ENCODE results near the gene GRIPAP1. TPM values are rescaled to one million over a fixed set of nuclear protein-coding genes. Genes with fewer than 3 reads are reported as not detected.

GRIPAP1 gene, protein sequence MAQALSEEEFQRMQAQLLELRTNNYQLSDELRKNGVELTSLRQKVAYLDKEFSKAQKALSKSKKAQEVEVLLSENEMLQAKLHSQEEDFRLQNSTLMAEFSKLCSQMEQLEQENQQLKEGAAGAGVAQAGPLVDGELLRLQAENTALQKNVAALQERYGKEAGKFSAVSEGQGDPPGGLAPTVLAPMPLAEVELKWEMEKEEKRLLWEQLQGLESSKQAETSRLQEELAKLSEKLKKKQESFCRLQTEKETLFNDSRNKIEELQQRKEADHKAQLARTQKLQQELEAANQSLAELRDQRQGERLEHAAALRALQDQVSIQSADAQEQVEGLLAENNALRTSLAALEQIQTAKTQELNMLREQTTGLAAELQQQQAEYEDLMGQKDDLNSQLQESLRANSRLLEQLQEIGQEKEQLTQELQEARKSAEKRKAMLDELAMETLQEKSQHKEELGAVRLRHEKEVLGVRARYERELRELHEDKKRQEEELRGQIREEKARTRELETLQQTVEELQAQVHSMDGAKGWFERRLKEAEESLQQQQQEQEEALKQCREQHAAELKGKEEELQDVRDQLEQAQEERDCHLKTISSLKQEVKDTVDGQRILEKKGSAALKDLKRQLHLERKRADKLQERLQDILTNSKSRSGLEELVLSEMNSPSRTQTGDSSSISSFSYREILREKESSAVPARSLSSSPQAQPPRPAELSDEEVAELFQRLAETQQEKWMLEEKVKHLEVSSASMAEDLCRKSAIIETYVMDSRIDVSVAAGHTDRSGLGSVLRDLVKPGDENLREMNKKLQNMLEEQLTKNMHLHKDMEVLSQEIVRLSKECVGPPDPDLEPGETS
- 34.4 TPM for polyA plus RNA-seq (2012; ENCODE audit: low read depth, missing spikeins)

DNA sequence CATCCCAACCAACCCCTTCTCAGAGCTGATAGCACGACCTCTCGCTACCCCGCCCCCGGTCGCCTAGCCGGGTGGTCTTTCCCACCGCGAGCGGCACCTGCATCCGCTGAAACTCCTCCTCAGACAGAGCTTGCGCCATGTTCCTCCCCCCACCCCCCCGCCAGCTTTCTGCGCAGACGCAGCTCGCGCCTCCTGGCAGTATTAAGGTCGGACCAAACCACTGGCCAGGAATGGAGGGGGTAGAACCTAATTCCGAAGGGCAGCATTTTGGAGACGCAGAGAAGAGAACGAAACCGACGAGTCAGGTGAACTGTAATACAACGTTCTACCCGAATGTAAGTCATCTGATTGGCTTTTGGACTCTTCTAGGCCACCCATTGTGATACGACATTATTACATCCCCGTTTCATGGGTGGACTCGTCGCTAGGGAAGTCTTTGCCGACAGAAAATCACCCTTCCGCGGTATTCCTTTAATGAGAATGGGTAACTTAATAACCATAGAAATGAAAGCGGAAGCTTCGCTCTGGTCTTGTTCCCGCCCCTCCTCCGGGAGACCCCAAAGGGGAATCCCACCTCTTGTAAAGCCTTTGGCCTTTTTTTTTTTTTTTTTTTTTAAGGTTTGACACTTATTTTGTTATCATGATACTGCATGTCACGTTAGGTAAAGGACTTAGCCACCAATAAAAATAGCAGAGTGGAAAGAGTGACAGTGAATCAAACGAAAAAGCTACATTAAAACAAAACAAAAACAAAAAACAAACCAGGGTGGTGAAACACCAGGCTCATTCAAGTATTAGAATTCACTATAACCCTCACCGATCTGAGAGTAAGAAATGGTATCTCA lies at the start of gene GRIPAP1:
TSS of gene GRIPAP1 (minus strand) at position 174 of the 845 bp plus-strand sequence. CDS start at position 139, 35 bp downstream.
- DNase-seq (ENCODE audit: insufficient read length, low spot score) (peak; percentile 42), FAIRE-seq (peak; percentile 96)

DNA sequence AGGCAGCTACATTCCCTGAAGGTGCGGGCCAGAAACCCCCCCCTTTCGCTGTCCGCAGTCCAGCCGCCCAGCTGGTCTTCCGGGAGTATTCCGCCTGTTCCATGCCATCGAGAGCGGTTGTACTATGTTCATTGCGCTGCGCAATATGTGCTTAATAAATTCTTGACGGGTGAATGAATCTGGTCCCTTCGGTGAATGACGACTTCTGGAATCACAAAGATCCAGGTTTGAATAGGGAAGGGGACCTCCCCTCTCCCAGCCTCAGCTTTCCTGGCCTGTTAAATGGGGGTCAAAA lies 41.9 kb upstream of the GRIPAP1 start:
- DNase-seq (ENCODE audit: insufficient read length, low spot score) (no peak), FAIRE-seq (no peak)
- TF ChIP-seq SPI1 (IDR thresholded peaks at IDR 0.05; ENCODE audit: low read depth, low read length) (no peak), TAF1 (IDR thresholded peaks at IDR 0.05; ENCODE audit: low read depth, low read length) (no peak), POLR2A (IDR thresholded peaks at IDR 0.05; ENCODE audit: low read depth, low read length) (no peak), POLR2AphosphoS5 (IDR thresholded peaks at IDR 0.05; ENCODE audit: low read depth, low read length) (no peak), POU2F2 (IDR thresholded peaks at IDR 0.05; ENCODE audit: low read depth, low read length) (no peak), PAX5 (IDR thresholded peaks at IDR 0.05; ENCODE audit: insufficient read depth, low read length, severe bottlenecking) (no peak)

More for the DNA sequence above, at the start of gene GRIPAP1:
- no peak for TF ChIP-seq SPI1 (IDR thresholded peaks at IDR 0.05; ENCODE audit: low read depth, low read length)
- peak; percentile 98 for TF ChIP-seq TAF1 (IDR thresholded peaks at IDR 0.05; ENCODE audit: low read depth, low read length)
- TF ChIP-seq POLR2AphosphoS5 (IDR thresholded peaks at IDR 0.05; ENCODE audit: low read depth, low read length) = peak; percentile 82
- no peak for TF ChIP-seq PAX5 (IDR thresholded peaks at IDR 0.05; ENCODE audit: insufficient read depth, low read length, severe bottlenecking)
- peak; percentile 83 for TF ChIP-seq POLR2A (IDR thresholded peaks at IDR 0.05; ENCODE audit: low read depth, low read length)
- peak; percentile 51; the same call in 1 of the 2 replicates for TF ChIP-seq POU2F2 (IDR thresholded peaks at IDR 0.05; ENCODE audit: low read depth, low read length)

DNA sequence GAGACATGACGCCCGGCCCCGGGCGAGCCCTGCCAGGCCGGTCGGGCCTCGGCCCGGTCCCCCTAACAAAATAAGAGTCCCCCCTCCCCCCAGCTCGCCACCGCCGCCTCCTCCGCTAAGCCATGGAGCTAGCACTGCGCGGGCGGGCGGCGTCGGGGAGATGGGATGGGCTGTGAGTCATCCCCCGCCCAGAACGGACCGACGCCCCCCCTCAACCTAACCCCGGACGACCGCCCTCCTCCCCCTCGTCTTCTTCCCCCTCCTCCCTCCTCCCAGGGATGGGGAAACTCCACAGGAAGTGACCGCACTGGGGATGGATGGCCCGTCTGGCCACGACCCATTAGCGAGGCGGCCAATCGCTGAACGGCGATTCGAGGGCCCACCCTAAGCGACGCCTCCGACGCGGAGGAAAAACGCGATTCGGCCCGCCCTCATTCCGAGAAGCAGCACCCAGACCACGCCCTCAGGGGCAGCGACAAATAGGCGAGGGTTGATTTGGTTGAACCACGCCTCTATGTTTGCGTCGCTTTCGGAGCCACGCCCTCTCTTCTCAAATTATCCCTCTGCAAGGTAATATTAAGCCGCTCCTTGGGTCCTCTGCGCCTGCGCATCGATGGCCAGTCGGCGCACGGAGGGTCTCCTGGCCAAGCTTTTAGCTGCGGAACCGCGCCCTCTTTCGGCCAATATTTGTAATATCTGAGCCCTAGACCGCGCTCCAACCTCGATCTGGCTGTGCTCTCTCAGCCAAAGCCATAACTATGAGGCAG lies 41.3 kb upstream of the GRIPAP1 start, which contains the start of gene TFE3:
TSS of gene TFE3 (minus strand) at position 138 of the 767 bp plus-strand sequence. CDS start at position 7, 131 bp downstream.
- no peak for TF ChIP-seq SPI1 (IDR thresholded peaks at IDR 0.05; ENCODE audit: low read depth, low read length)
- no peak for TF ChIP-seq POLR2AphosphoS5 (IDR thresholded peaks at IDR 0.05; ENCODE audit: low read depth, low read length)
- DNase-seq (ENCODE audit: insufficient read length, low spot score) (peak; percentile 71), FAIRE-seq (peak; percentile 100)

DNA sequence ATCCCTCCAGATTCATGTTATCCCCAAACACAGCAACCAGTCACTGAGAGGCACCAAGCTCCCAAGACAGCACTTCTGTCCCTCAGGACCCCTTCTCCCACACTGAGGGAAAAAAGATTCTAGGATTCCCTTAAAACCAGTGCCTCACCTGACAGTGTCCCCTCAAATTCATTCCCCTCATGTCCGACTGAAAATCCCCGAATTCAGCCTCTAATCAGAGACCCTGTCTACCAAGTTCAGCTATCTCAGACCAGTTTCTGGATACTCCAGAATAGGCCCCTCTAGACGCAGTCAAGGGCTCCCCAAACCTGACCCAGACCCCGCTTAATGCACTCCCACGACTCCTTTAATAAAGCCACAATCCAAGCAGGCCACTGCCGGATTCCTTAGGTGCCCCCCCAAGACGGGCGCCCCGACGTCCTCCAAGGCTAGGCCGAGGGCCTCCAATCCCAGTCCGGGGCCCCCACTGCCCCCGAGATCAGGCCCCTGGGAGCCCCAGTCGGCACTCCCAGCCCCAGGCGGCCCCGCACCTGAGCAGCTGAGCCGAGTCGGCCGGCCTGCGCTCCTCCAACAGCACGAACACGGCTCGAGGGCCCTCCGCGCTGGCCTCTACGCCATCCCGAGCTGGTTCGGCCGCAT lies 40.6 kb upstream of the GRIPAP1 start:
- no peak for TF ChIP-seq POLR2A (IDR thresholded peaks at IDR 0.05; ENCODE audit: low read depth, low read length)
- TF ChIP-seq POLR2AphosphoS5 (IDR thresholded peaks at IDR 0.05; ENCODE audit: low read depth, low read length) = no peak
- TF ChIP-seq POU2F2 (IDR thresholded peaks at IDR 0.05; ENCODE audit: low read depth, low read length) = no peak
- TF ChIP-seq TAF1 (IDR thresholded peaks at IDR 0.05; ENCODE audit: low read depth, low read length) = no peak
- no peak for TF ChIP-seq SPI1 (IDR thresholded peaks at IDR 0.05; ENCODE audit: low read depth, low read length)
- peak; percentile 33 for FAIRE-seq
- DNase-seq (ENCODE audit: insufficient read length, low spot score) = no peak

DNA sequence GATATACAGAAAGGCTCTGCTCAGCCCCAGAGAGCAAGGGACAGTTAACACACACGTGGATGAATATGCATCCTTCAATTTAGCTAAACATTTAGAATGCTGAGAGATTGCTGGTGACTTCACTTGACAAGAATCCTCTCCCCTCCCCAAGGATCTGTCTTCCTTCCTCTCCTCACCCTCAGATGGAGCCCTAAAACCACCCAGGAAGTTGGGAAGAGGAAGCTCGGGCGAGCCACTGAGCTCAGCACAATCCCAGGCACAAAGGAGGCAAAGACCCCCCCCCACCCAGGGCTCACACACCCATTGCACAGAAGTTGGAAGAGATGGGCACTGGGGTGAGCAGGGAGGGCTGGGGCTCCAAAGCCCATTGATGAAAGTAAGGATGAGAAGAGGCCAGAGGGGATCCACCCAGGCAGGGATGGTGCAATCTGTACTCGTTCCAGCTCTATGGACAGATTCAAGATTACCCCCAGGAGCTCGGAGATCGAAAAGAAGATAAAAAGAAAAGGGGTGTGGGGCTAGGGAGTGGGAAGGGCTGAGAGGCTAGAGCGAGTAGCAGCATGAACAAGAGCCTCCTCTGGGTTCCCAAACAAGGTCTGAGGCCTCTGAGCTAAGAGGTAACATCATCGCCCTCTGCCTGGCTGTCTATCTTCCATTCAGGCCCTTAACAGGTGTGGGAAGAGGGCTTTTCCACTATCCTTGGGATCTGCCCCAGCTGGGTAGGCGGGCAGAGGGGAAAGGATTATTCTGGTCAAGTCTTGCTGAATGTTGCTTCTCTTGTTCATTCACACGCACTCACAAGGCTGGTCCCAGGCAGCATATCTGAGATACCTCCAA lies 39.9 kb upstream of the GRIPAP1 start:
- TF ChIP-seq POLR2A (IDR thresholded peaks at IDR 0.05; ENCODE audit: low read depth, low read length) = no peak
- TF ChIP-seq POU2F2 (IDR thresholded peaks at IDR 0.05; ENCODE audit: low read depth, low read length) = no peak
- TF ChIP-seq SPI1 (IDR thresholded peaks at IDR 0.05; ENCODE audit: low read depth, low read length) = no peak
- TF ChIP-seq TAF1 (IDR thresholded peaks at IDR 0.05; ENCODE audit: low read depth, low read length) = no peak
- no peak for TF ChIP-seq POLR2AphosphoS5 (IDR thresholded peaks at IDR 0.05; ENCODE audit: low read depth, low read length)
- TF ChIP-seq PAX5 (IDR thresholded peaks at IDR 0.05; ENCODE audit: insufficient read depth, low read length, severe bottlenecking) = no peak
- peak; percentile 70 for FAIRE-seq
- DNase-seq (ENCODE audit: insufficient read length, low spot score) = no peak

DNA sequence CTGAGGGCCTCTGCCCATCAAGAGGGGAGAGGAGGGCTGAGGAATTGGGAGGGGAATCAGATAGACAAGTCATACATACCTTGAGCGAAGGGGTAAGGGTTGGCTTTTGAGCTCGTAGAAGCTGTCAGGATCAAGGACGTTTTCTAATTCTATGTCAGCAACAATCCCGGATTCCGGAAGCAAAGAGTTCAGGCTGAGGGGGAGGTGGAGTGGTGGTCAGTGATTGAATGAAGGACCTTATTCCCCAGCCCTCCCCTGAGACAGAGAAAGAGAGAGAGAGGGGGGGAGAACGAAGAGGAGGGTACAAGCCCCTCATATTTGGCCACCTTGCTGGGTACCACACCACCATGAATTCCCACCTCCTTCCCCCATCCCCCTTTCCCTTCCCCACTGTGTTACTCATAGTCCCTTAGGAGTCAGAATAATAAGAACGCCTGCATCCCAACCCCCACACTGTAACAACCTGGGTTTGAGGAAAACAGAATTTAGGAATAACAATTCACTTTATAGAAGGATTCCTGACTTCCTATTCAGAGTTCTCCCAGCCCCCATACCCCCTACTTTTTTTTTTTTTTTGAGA lies 38.4 kb upstream of the GRIPAP1 start:
- no peak for TF ChIP-seq POLR2A (IDR thresholded peaks at IDR 0.05; ENCODE audit: low read depth, low read length)
- no peak for TF ChIP-seq SPI1 (IDR thresholded peaks at IDR 0.05; ENCODE audit: low read depth, low read length)
- TF ChIP-seq POU2F2 (IDR thresholded peaks at IDR 0.05; ENCODE audit: low read depth, low read length) = no peak
- no peak for TF ChIP-seq TAF1 (IDR thresholded peaks at IDR 0.05; ENCODE audit: low read depth, low read length)
- TF ChIP-seq PAX5 (IDR thresholded peaks at IDR 0.05; ENCODE audit: insufficient read depth, low read length, severe bottlenecking) = no peak
- DNase-seq (ENCODE audit: insufficient read length, low spot score) (no peak), FAIRE-seq (no peak)

DNA sequence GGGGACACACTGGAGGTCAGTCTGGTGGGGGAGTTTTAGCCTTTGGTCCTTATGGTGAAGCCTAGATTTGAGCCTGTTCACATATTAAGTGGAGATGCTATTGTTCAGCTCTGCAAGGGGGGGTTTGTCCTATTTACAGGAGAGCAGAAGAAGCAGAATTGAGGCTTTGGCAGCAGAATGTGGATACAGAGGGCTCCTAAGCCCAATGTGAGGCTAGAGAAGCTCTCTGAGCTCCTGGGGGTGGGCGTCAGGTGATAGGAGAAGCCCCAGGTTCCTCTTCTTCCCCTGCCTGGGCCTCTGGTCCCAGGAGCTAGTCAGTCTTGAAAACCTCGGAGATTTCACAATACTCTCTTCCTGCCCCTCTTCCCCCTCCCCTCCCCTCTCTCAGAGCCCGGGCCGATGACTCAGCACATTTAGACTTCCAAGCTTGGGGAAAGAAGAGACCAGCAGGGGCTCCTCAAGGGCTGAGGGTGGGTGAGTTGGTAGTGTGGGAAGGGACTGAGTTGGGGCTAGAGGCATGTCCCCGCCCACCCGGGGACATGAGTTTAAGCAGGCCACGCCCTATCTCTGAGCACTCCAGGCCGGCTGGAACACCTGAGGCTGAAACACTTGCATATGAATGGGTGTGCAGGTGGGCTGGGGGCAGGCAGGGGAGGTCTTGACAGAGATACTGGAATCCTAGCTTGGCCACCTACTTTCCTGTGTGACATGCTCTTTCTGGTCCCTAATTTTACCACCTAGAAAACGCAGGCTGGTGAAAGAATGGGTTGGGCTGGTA lies 37.7 kb upstream of the GRIPAP1 start:
- DNase-seq (ENCODE audit: insufficient read length, low spot score) = peak; percentile 42
- peak; percentile 96 for FAIRE-seq
- no peak for TF ChIP-seq POU2F2 (IDR thresholded peaks at IDR 0.05; ENCODE audit: low read depth, low read length)
- no peak for TF ChIP-seq PAX5 (IDR thresholded peaks at IDR 0.05; ENCODE audit: insufficient read depth, low read length, severe bottlenecking)
- TF ChIP-seq SPI1 (IDR thresholded peaks at IDR 0.05; ENCODE audit: low read depth, low read length) = no peak
- no peak for TF ChIP-seq POLR2A (IDR thresholded peaks at IDR 0.05; ENCODE audit: low read depth, low read length)
- TF ChIP-seq TAF1 (IDR thresholded peaks at IDR 0.05; ENCODE audit: low read depth, low read length) = no peak
- no peak for TF ChIP-seq POLR2AphosphoS5 (IDR thresholded peaks at IDR 0.05; ENCODE audit: low read depth, low read length)

Data from GM12891 (cell line).